OCI-LY1 (cell line): ENCODE results near the gene SULT2B1.

Experiments used
- CTCF ChIP-seq: fragments of 200-600 bp; sonication (generic), shearing (Covaris generic); IDR thresholded peaks from 2 replicates; pipeline ENCODE4 v1.5.1; 2017; ENCODE audit warnings: mild to moderate bottlenecking, antibody characterized with exemption, low read length, moderate library complexity, mixed read lengths
- EZH2 ChIP-seq: fragments of 200-600 bp; sonication (generic), shearing (Covaris generic); IDR thresholded peaks from 2 replicates; pipeline ENCODE4 v1.8.0; 2017; ENCODE audit warnings: borderline replicate concordance, mixed run types, mild to moderate bottlenecking, antibody characterized with exemption, low read length, moderate library complexity, mixed read lengths

- TF ChIP-seq CTCF (no peak), EZH2 (no peak)
These were observed 57.7 kb downstream of the SULT2B1 start for GRCh38 chr19:48609571-48610108.
